SK-N-SH (cell line): ENCODE results near the gene AP4E1. TPM values are rescaled to one million over a fixed set of nuclear protein-coding genes. Genes with fewer than 3 reads are reported as not detected.

Source experiments
- CTCF ChIA-PET: fragments of 300-600, 350-600 bp; formaldehyde crosslinking; extraction: SDS; loops from one replicate; lab custom pipeline; 2021; lab: Yijun Ruan, JAX
- POLR2A ChIA-PET: fragments of 350-600 bp; sonication (Branson Sonifier 250); formaldehyde crosslinking; extraction: SDS; loops from one replicate; lab custom pipeline; 2020; ENCODE audit warnings: antibody characterized with exemption, inconsistent platforms; lab: Yijun Ruan, JAX
- DNase-seq: peaks from one replicate; pipeline ENCODE4 v3.0.0; 2012
- H2AFZ ChIP-seq: fragments of 200-600 bp; sonication (generic); 2 replicates; pipeline ENCODE4 v1.8.1; 2016; ENCODE audit warnings: antibody characterized with exemption, mild to moderate bottlenecking, low read depth
- H3F3A ChIP-seq: fragments of 200-600 bp; sonication (generic); replicated peaks from 2 replicates; pipeline ENCODE3; 2016; ENCODE audit warnings: antibody characterized with exemption, mild to moderate bottlenecking; ENCODE audit not compliant: insufficient read depth
- H3K27ac ChIP-seq, 2 experiments: fragments of 200-500 bp in 1 of 2; fragments of 200-600 bp in 1 of 2; sonication (Bioruptor generic) in 1 of 2; sonication (generic), shearing (Covaris generic) in 1 of 2; 2 replicates each; pipeline versions ENCODE4 v1.5.1 to v1.6.1; 2014 to 2016; ENCODE audit warnings: low read depth in 2 of 2, inconsistent platforms in 1 of 2, low read length in 1 of 2, mild to moderate bottlenecking in 1 of 2, mixed read lengths in 1 of 2
- H3K27me3 ChIP-seq: fragments of 200-600 bp; sonication (generic), shearing (Covaris generic); 2 replicates; pipeline ENCODE4 v1.6.1; 2016; ENCODE audit warnings: mixed run types; ENCODE audit not compliant: insufficient read depth
- H3K36me3 ChIP-seq, 2 experiments: fragments of 200-500 bp in 1 of 2; fragments of 200-600 bp in 1 of 2; sonication (Bioruptor generic) in 1 of 2; sonication (generic) in 1 of 2; replicated peaks in 1 of 2; 2 replicates each; pipeline versions ENCODE3 to v1.5.1; 2014 to 2016; ENCODE audit warnings: low read length in 1 of 2, mild to moderate bottlenecking in 1 of 2; ENCODE audit not compliant: insufficient read depth in 2 of 2, control insufficient read depth in 1 of 2
- H3K4me1 ChIP-seq, 2 experiments: fragments of 200-500 bp in 1 of 2; fragments of 200-600 bp in 1 of 2; sonication (Bioruptor generic) in 1 of 2; sonication (generic), shearing (Covaris generic) in 1 of 2; 2 replicates each; pipeline versions ENCODE4 v1.5.1 to v1.6.1; 2014 to 2016; ENCODE audit warnings: low read depth in 1 of 2, low read length in 1 of 2, mixed run types in 1 of 2; ENCODE audit not compliant: insufficient read depth in 2 of 2, control insufficient read depth in 1 of 2
- H3K4me2 ChIP-seq: fragments of 200-600 bp; sonication (generic), shearing (Covaris generic); 2 replicates; pipeline ENCODE4 v1.6.1; 2017; ENCODE audit warnings: mixed run types
- H3K4me3 ChIP-seq, 2 experiments: fragments of 200-500 bp in 1 of 2; fragments of 200-600 bp in 1 of 2; sonication (Bioruptor generic) in 1 of 2; sonication (generic), shearing (Covaris generic) in 1 of 2; 2 replicates each; pipeline versions ENCODE4 v1.5.1 to v1.8.1; 2014 to 2016; ENCODE audit warnings: low read depth in 2 of 2, inconsistent platforms in 1 of 2, low read length in 1 of 2, mild to moderate bottlenecking in 1 of 2, mixed read lengths in 1 of 2, moderate library complexity in 1 of 2
- H3K79me2 ChIP-seq: fragments of 200-600 bp; sonication (generic); 2 replicates; pipeline ENCODE4 v1.8.1; 2017; ENCODE audit warnings: mild to moderate bottlenecking; ENCODE audit not compliant: insufficient read depth
- H3K9ac ChIP-seq: fragments of 200-600 bp; sonication (generic); 2 replicates; pipeline ENCODE4 v1.6.1; 2017; ENCODE audit warnings: mixed run types
- H3K9me2 ChIP-seq: fragments of 200-600 bp; sonication (generic); 2 replicates; pipeline ENCODE4 v1.6.1; 2017; ENCODE audit warnings: mixed run types
- H3K9me3 ChIP-seq: fragments of 200-600 bp; sonication (generic); 2 replicates; pipeline ENCODE4 v1.6.1; 2017; ENCODE audit warnings: mixed run types, mild to moderate bottlenecking, moderate library complexity
- H4K20me1 ChIP-seq: fragments of 200-600 bp; sonication (generic); 2 replicates; pipeline ENCODE4 v1.6.1; 2017; ENCODE audit warnings: mild to moderate bottlenecking, mixed run types; ENCODE audit not compliant: insufficient read depth
- CHD2 ChIP-seq: fragments of 150-350 bp; IDR thresholded peaks from 2 replicates; pipeline ENCODE4 v1.6.1; 2018; ENCODE audit warnings: low read length; ENCODE audit not compliant: partially characterized antibody
- CTCF ChIP-seq: fragments of 200-600 bp; sonication (generic); IDR thresholded peaks from 2 replicates; pipeline ENCODE4 v1.6.1; 2017; ENCODE audit warnings: antibody characterized with exemption, mild to moderate bottlenecking, moderate library complexity
- ELF1 ChIP-seq: IDR thresholded peaks from 2 replicates; pipeline ENCODE4 v1.4.0; 2012
- EP300 ChIP-seq, 2 experiments: IDR thresholded peaks; 2 replicates each; pipeline versions ENCODE4 v1.4.0 to v1.6.1; 2012; ENCODE audit warnings: borderline replicate concordance in 1 of 2, low read depth in 1 of 2, low read length in 1 of 2
- FOSL2 ChIP-seq: IDR thresholded peaks from 2 replicates; pipeline ENCODE4 v1.4.0; 2012; ENCODE audit warnings: low read depth, mild to moderate bottlenecking, moderate library complexity, borderline replicate concordance
- FOXM1 ChIP-seq: IDR thresholded peaks from 2 replicates; pipeline ENCODE4 v1.4.0; 2012; ENCODE audit warnings: low read depth, mild to moderate bottlenecking
- GATA2 ChIP-seq: sonication (generic); formaldehyde crosslinking; IDR thresholded peaks from 2 replicates; pipeline ENCODE4 v1.5.0; 2020; ENCODE audit warnings: mild to moderate bottlenecking, missing genetic modification reagents
- JUND ChIP-seq: IDR thresholded peaks from 2 replicates; pipeline ENCODE4 v1.4.0; 2012
- NFIC ChIP-seq: IDR thresholded peaks from 2 replicates; pipeline ENCODE4 v1.4.0; 2012; ENCODE audit warnings: borderline replicate concordance
- RAD21 ChIP-seq: IDR thresholded peaks from 2 replicates; pipeline ENCODE4 v1.6.1; 2012; ENCODE audit warnings: mild to moderate bottlenecking, low read length
- RCOR1 ChIP-seq: fragments of 150-350 bp; IDR thresholded peaks from 2 replicates; pipeline ENCODE4 v1.6.1; 2017; ENCODE audit warnings: antibody characterized with exemption, low read length
- REST ChIP-seq: IDR thresholded peaks from 2 replicates; pipeline ENCODE4 v1.6.1; 2012; ENCODE audit warnings: mild to moderate bottlenecking, low read depth, low read length, moderate library complexity
- RFX5 ChIP-seq: IDR thresholded peaks from 2 replicates; pipeline ENCODE4 v1.6.1; 2012; ENCODE audit warnings: mild to moderate bottlenecking, improper control_type of control experiment, low read length
- SMC3 ChIP-seq: IDR thresholded peaks from 2 replicates; pipeline ENCODE4 v1.6.1; 2012; ENCODE audit warnings: low read depth, low read length, improper control_type of control experiment
- TAF1 ChIP-seq: IDR thresholded peaks from 2 replicates; pipeline ENCODE4 v1.6.1; 2012; ENCODE audit warnings: low read depth, mild to moderate bottlenecking, low read length, moderate library complexity, borderline replicate concordance
- TCF12 ChIP-seq: IDR thresholded peaks from 2 replicates; pipeline ENCODE4 v1.4.0; 2012
- ZBTB33 ChIP-seq: IDR thresholded peaks from 2 replicates; pipeline ENCODE4 v1.4.0; 2012; ENCODE audit warnings: low read depth, borderline replicate concordance
- WGBS: methylation state at CpG from one replicate; pipeline ENCODE4 v1.1.6; 2017; ENCODE audit warnings: low lambda C conversion rate; 5-methylcytosine and 5-hydroxymethylcytosine counted together
- polyA plus RNA-seq, 3 experiments: library from polyadenylated mRNA; depleted of rRNA; stranded (reverse); fragments of >200 nt; gene quantifications; 2 replicates each; pipeline ENCODE4 v1.2.3, GENCODE V29; 2012
- TF ChIP-seq, protein P1 (sequence below): IDR thresholded peaks from 2 replicates; pipeline ENCODE4 v1.4.0; 2012; ENCODE audit warnings: low read depth, borderline replicate concordance

AP4E1 gene
- polyA plus RNA-seq, 1 of the 3 experiments (the other 2 are of a cell fraction) = 1.6 TPM

DNA sequence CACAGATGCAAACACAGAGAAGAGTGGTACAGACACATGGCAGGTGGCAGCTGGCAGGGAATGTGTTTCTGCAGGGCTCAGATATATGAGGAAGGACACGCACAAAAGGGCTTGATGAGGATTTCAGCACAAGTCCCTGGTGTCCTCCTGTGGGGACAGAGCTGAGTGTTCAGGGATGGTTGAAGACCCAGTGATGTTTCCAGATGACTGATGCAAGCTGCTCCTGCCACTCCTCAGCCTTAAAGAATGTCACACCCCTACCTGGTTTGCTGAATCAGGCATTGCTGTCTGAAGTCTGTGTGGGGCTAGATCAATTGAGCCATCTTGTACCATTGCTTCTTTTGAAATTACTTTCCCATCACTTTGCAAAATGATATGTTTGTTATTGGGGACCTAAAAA lies 146.1 kb downstream of the AP4E1 start:
- no peak overlapping the region for H2AFZ ChIP-seq
- ChIA-PET POLR2A (no interaction called here), CTCF (no interaction called here)
- no peak for TF ChIP-seq CHD2
- TF ChIP-seq SMC3 = no peak
- no peak for TF ChIP-seq TAF1
- TF ChIP-seq RCOR1 = no peak
- TF ChIP-seq ELF1 = no peak
- no peak for TF ChIP-seq JUND
- no peak for TF ChIP-seq FOXM1
- TF ChIP-seq NFIC = no peak
- no peak for TF ChIP-seq TCF12
- TF ChIP-seq REST = no peak
- TF ChIP-seq FOSL2 = no peak
- no peak for TF ChIP-seq RAD21
- TF ChIP-seq RFX5 = no peak
- TF ChIP-seq GATA2 = no peak
- no peak for TF ChIP-seq EP300 (IDR thresholded peaks at IDR 0.05; ENCODE audit: borderline replicate concordance in 1 of 2, low read depth in 1 of 2, low read length in 1 of 2)
- TF ChIP-seq, protein P1, sequence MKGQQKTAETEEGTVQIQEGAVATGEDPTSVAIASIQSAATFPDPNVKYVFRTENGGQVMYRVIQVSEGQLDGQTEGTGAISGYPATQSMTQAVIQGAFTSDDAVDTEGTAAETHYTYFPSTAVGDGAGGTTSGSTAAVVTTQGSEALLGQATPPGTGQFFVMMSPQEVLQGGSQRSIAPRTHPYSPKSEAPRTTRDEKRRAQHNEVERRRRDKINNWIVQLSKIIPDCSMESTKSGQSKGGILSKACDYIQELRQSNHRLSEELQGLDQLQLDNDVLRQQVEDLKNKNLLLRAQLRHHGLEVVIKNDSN = no peak
- TF ChIP-seq ZBTB33 = no peak
- TF ChIP-seq CTCF = no peak
- DNase-seq = no peak
- no peak overlapping the region for H3K27ac ChIP-seq
- no peaks in the 10 kb centered on the region for H3K79me2 ChIP-seq
- 78% methylated on average over 1 of the region's 1 CpG for WGBS
- H3F3A ChIP-seq = no peaks in the 10 kb centered on the region
- H3K36me3 ChIP-seq = no peaks in the 10 kb centered on the region
- H3K4me1 ChIP-seq = no peaks in the 10 kb centered on the region
- no peaks in the 10 kb centered on the region for H3K9me2 ChIP-seq
- H4K20me1 ChIP-seq = no peaks in the 10 kb centered on the region
- H3K4me3 ChIP-seq = no peak overlapping the region
- H3K9ac ChIP-seq = no peak overlapping the region
- H3K9me3 ChIP-seq = no peaks in the 10 kb centered on the region
- no peaks in the 10 kb centered on the region for H3K27me3 ChIP-seq
- H3K4me2 ChIP-seq = no peak overlapping the region

Other genes with a start within 250 kb of the AP4E1 start
- gene TRPM7, start 221.9 kb upstream of the AP4E1 start, polyA plus RNA-seq (2012; rRNA removed) = 5.1 and 7.9 TPM in 2 replicates
- gene SPPL2A, start 143.0 kb upstream of the AP4E1 start, polyA plus RNA-seq (2012; rRNA removed) = 21.6 and 29.3 TPM in 2 replicates
- 0.08 and 0.13 TPM in 2 replicates for gene TNFAIP8L3, start 186.2 kb downstream of the AP4E1 start, polyA plus RNA-seq (2012; rRNA removed)